PC-9 (cell line): Measurements from ENCODE around the gene SKI. TPM values are rescaled to one million over a fixed set of nuclear protein-coding genes. Genes with fewer than 3 reads are reported as not detected.

Source experiments
- BruUV-seq: library from RNA; stranded (reverse); fragments of 400-500 nt; replicated peaks from 2 replicates; lab custom pipeline; 2021; lab: Mats Ljungman, UMichigan
- CTCF ChIA-PET: fragments of 300-600 bp; sonication (Branson Sonifier 250); formaldehyde crosslinking; loops from one replicate; lab custom pipeline; 2022; ENCODE audit warnings: antibody characterized with exemption; lab: Charles Lee
- POLR2A ChIA-PET: fragments of 300-600 bp; sonication (Branson Sonifier 250); formaldehyde crosslinking; loops from one replicate; lab custom pipeline; 2022; ENCODE audit warnings: antibody characterized with exemption; ENCODE audit not compliant: unreplicated experiment; lab: Charles Lee
- DNase-seq, 2 experiments: peaks; one replicate each; pipeline versions ENCODE4 v3.0.0 to v3.0.0-alpha.2; 2015 to 2022; ENCODE audit warnings: mixed read lengths in 1 of 2
- H2AFZ ChIP-seq: fragments of 200-600 bp; sonication (generic); 2 replicates; pipeline ENCODE4 v1.8.1; 2017; ENCODE audit warnings: antibody characterized with exemption
- H3F3A ChIP-seq: fragments of 200-600 bp; sonication (generic); 2 replicates; pipeline ENCODE4 v1.8.1; 2017; ENCODE audit warnings: antibody characterized with exemption, mild to moderate bottlenecking, low read depth; ENCODE audit not compliant: insufficient read depth
- H3K27ac ChIP-seq: fragments of 200-600 bp; sonication (generic); 2 replicates; pipeline ENCODE4 v1.6.1; 2016; ENCODE audit warnings: mixed run types
- H3K27me3 ChIP-seq: fragments of 200-600 bp; sonication (generic); 2 replicates; pipeline ENCODE4 v1.6.1; 2016; ENCODE audit warnings: low read depth, mixed run types; ENCODE audit not compliant: insufficient read depth
- H3K36me3 ChIP-seq: fragments of 200-600 bp; sonication (generic); 2 replicates; pipeline ENCODE4 v1.6.1; 2016; ENCODE audit warnings: low read depth, mixed run types
- H3K4me1 ChIP-seq: fragments of 200-600 bp; sonication (generic); replicated peaks from 2 replicates; pipeline ENCODE4 v1.6.1; 2016; ENCODE audit warnings: mixed run types; ENCODE audit not compliant: insufficient read depth
- H3K4me2 ChIP-seq: fragments of 200-600 bp; sonication (generic); 2 replicates; pipeline ENCODE4 v1.6.1; 2017; ENCODE audit warnings: mixed run types
- H3K4me3 ChIP-seq: fragments of 200-600 bp; sonication (generic); 2 replicates; pipeline ENCODE4 v1.6.1; 2016; ENCODE audit warnings: mixed run types
- H3K79me2 ChIP-seq: fragments of 200-600 bp; sonication (generic); 2 replicates; pipeline ENCODE4 v1.6.1; 2017; ENCODE audit warnings: low read depth, mixed run types
- H3K9me2 ChIP-seq: fragments of 200-600 bp; sonication (generic); 2 replicates; pipeline ENCODE4 v1.8.1; 2017; ENCODE audit warnings: mild to moderate bottlenecking; ENCODE audit not compliant: insufficient read depth
- H3K9me3 ChIP-seq: fragments of 200-600 bp; sonication (generic); 2 replicates; pipeline ENCODE4 v1.8.1; 2016; ENCODE audit warnings: low read depth; ENCODE audit not compliant: insufficient read depth
- H4K20me1 ChIP-seq: fragments of 200-600 bp; sonication (generic); 2 replicates; pipeline ENCODE4 v1.8.1; 2017; ENCODE audit not compliant: insufficient read depth
- CTCF ChIP-seq: fragments of 200-600 bp; sonication (generic); conservative IDR thresholded peaks from 2 replicates; pipeline ENCODE4 v1.6.1; 2017; ENCODE audit warnings: mixed run types, antibody characterized with exemption, mild to moderate bottlenecking, moderate library complexity
- EZH2 ChIP-seq: fragments of 200-600 bp; sonication (generic); IDR thresholded peaks from 2 replicates; pipeline ENCODE4 v1.8.0; 2017; ENCODE audit warnings: antibody characterized with exemption, low read depth
- intact Hi-C: fragments of 100-400 bp; cut with micrococcal nuclease; formaldehyde crosslinking; loops from one replicate; pipeline ENCODE4 v1.10.0; 2022; ENCODE audit not compliant: unreplicated experiment
- total RNA-seq: library from RNA; stranded (reverse); gene quantifications from 2 replicates; pipeline ENCODE4 v1.2.3, GENCODE V29; 2021

SKI gene
- total RNA-seq, 1 experiment from 2014 or later = 36.2 TPM

GRCh38 chr1:2300004-2300771 lies 72.1 kb downstream of the SKI start:
- Histone ChIP-seq H4K20me1 (peaks cover 61% of the 10 kb centered on the region), H3K4me1 (no peaks in the 10 kb centered on the region), H3F3A (no peaks in the 10 kb centered on the region), H2AFZ (no peak overlapping the region), H3K4me2 (no peak overlapping the region), H3K79me2 (peaks cover 51% of the 10 kb centered on the region), H3K36me3 (0 out of 2 replicates have a peak, but pooled peaks cover 4% of the 10 kb centered on the region), H3K27ac (no peak overlapping the region), H3K9me3 (no peaks in the 10 kb centered on the region), H3K9me2 (no peaks in the 10 kb centered on the region), H3K4me3 (no peak overlapping the region), H3K27me3 (no peaks in the 10 kb centered on the region)
- intact Hi-C loops = no loop called here
- CTCF ChIA-PET = no interaction called here
- DNase-seq = no peak
- TF ChIP-seq EZH2 (no peak), CTCF (no peak)
- POLR2A ChIA-PET = no interaction called here
- BruUV-seq = no TSS peak

- intact Hi-C loops = no loop called here
- H3K79me2 ChIP-seq = peaks cover 43% of the 10 kb centered on the region
- no peak overlapping the region for H3K4me2 ChIP-seq
- H3K4me1 ChIP-seq = no peaks in the 10 kb centered on the region
- H3K27ac ChIP-seq = no peak overlapping the region
- CTCF ChIA-PET = no interaction called here
- no peaks in the 10 kb centered on the region for H3F3A ChIP-seq
- H3K27me3 ChIP-seq = no peaks in the 10 kb centered on the region
- POLR2A ChIA-PET = no interaction called here
- no peak for TF ChIP-seq EZH2
- no peak for TF ChIP-seq CTCF
- no TSS peak for BruUV-seq
- H3K9me3 ChIP-seq = no peaks in the 10 kb centered on the region
- no peak overlapping the region for H2AFZ ChIP-seq
- DNase-seq = no peak
- H4K20me1 ChIP-seq = peaks cover 54% of the 10 kb centered on the region
- H3K9me2 ChIP-seq = no peaks in the 10 kb centered on the region
- H3K36me3 ChIP-seq = peaks cover 7% of the 10 kb centered on the region; the same call in 1 of the 2 replicates
- no peak overlapping the region for H3K4me3 ChIP-seq
These were observed 72.9 kb downstream of the SKI start for GRCh38 chr1:2300851-2301606.

- Histone ChIP-seq H4K20me1 (peaks cover 47% of the 10 kb centered on the region), H3K79me2 (peaks cover 36% of the 10 kb centered on the region), H3K9me3 (no peaks in the 10 kb centered on the region), H3F3A (no peaks in the 10 kb centered on the region), H3K36me3 (peaks cover 7% of the 10 kb centered on the region; the same call in 1 of the 2 replicates), H2AFZ (no peak overlapping the region), H3K9me2 (no peaks in the 10 kb centered on the region), H3K27me3 (no peaks in the 10 kb centered on the region), H3K4me3 (no peak overlapping the region), H3K27ac (no peak overlapping the region), H3K4me2 (no peak overlapping the region), H3K4me1 (no peaks in the 10 kb centered on the region)
- DNase-seq = no peak
- intact Hi-C loops = no loop called here
- CTCF ChIA-PET = interaction anchor here (0.6 kb wide), 1 partner anchor 67 kb away, joined by 7 read pairs; no protein-coding TSS in a partner anchor
- POLR2A ChIA-PET = no interaction called here
- BruUV-seq = no TSS peak
- TF ChIP-seq EZH2 (no peak), CTCF (no peak)
These were observed 73.6 kb downstream of the SKI start for GRCh38 chr1:2301607-2302291.
